HG02642 (cell line): Measurements from ENCODE around the gene SBF1.

Experiments used
- ATAC-seq: cut with Tn5 transposase; IDR thresholded peaks from one replicate; pipeline ENCODE4 v1.9.1; 2021; ENCODE audit warnings: mild to moderate bottlenecking; ENCODE audit not compliant: unreplicated experiment, poor library complexity

SBF1 gene

DNA sequence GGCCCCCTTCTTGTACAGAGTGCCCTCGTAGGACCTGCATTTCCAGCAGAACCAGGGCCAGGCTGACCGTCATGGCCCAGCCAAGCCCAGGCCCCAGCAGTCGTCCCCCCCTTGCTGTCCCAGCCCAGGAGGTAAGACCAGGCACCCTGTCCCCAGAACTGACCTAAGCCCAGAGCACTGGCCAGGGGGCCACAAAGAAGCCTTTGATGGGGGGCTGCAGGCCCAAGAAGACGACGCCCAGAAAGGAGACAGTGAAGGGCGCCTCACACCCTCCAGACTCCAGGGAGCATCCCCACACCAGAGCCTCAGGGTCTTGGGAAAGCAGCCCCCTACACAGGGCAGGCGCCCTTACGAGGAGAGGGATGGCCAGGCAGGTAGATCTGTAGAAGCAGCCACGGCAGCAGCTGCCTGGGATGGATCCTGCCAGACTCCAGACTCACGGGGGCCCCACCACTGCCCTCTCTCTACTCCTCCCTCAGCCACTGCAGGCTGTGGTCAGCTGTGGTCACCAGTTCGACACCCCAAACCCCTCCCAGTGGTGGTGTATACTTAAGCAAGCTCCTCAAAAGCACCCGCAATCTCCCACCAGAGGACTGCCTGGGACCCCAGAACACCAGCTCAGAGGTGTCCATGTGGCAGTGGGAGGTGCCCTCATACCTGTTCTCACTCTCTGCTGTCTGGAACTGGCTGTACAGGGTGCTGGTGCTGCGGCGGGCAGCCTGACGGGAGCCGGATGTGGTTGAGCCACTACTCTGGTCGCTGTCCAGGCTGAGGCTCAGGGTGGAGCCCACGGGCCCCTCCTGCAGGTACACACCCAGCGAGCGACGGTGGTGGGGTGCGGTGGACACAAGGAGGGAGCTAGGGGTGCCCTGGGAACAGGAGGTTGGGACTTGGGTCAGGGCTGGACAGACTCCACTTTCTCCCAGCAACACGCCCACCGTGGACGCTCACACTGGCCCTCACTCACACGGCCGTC is 27.0 kb downstream of the SBF1 start:
- ATAC-seq = no peak

GRCh38 chr22:50446708-50447575 is 27.9 kb downstream of the SBF1 start:
- ATAC-seq = no peak

DNA sequence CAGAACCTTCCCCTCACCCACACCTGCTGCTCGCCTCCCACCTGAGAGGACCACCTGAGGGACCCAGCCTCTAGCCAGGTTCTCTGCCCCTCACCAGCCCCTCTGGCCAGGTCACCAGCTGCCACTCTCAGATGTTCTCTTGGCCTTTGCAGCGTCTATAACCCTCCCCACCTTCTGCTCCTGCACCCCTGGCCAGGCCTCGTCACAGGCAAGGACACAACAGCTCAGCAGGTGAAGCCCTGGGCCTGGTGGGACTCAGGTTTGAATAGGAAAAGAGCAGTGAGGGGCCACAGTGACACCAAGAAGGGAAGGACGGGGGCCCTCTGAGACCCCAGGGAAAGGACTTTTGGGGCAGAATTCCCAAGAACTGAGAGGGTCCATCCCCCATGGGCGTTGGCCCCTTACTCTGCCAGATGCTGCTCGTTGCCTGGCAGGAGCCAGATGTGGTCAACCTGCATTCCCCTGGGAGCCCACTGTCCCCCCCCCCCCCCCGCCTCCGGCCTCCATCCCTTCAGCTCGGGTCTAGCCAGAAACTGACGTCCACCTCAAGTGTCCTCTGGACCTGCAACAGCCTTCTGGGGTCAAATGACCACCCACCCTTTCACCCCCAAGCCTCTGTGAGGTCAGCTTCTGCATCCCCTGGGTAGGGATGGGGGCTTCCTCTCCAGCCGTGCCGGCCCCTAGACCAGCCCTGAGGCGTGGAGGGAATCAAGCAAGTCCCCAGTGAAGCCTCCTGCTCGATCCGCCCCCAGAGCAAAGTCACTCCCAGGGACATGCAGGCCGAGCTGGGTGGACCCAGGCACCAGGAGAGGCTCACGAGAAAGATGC is 28.7 kb downstream of the SBF1 start:
- ATAC-seq = no peak

DNA sequence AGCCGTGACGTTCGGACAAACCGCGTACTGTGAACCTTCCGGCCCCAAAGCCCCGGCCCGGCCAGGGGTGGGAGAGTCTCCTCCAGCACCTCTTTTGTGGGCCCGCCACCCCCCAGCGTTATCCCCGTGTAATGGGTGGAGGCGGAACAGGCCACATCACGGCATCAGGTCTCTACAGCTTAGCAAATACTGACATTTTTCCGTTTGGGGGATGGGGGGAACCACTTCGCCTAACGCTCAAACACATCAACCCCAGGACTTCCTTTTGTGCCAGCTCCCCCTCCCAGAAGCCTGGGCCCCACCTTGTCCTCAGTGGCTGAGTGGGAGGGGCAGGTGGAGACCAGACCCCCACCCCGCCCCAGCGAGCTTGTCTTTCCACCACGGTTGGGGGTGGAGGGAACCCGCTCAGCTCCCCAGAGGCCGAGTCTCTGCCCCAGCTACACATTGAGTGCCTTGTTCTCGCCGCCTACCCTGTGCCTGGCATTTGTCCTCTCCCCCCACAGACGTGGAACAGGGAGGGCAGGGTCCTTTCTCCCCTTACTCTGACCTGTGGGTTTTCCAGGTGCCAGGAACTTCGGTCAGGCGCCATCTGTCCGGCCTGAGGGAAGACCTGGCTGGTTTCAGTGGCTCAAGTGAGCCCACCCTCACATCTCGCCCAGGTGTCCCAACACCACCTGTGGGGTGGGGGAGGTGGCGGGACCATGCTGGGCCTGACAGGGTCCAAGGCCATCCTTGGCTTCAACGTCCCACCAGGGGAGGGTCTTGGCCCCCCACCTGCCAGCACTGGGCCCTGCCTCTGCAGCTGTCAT is 29.6 kb downstream of the SBF1 start:
- ATAC-seq = no peak

GRCh38 chr22:50444663-50445062 is 30.2 kb downstream of the SBF1 start:
- ATAC-seq = no peak

- no peak for ATAC-seq
Observed at GRCh38 chr22:50443801-50444625, 30.8 kb downstream of the SBF1 start.

DNA sequence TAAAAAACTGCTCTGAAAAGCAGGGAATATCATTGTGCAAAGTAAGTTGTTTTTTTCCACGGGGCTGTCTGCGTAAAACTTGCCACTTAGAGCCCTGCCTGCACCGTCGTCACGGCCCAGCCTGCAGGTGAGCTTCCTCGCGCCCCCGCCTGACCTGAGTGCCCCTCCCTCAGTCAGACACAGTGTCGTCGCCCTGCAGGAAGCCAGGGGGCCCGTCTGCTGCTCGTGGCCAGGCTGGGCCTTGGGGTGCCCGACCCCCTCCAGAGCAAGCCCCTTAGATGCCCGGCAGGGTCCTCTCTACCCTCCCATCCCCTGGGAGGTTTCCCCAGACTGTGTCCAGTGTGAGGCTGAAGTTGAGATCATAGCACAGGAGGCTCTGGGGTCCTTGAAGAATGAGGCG is 31.6 kb downstream of the SBF1 start:
- no peak for ATAC-seq

- ATAC-seq = no peak
Observed at GRCh38 chr22:50441428-50441993, 33.3 kb downstream of the SBF1 start.

DNA sequence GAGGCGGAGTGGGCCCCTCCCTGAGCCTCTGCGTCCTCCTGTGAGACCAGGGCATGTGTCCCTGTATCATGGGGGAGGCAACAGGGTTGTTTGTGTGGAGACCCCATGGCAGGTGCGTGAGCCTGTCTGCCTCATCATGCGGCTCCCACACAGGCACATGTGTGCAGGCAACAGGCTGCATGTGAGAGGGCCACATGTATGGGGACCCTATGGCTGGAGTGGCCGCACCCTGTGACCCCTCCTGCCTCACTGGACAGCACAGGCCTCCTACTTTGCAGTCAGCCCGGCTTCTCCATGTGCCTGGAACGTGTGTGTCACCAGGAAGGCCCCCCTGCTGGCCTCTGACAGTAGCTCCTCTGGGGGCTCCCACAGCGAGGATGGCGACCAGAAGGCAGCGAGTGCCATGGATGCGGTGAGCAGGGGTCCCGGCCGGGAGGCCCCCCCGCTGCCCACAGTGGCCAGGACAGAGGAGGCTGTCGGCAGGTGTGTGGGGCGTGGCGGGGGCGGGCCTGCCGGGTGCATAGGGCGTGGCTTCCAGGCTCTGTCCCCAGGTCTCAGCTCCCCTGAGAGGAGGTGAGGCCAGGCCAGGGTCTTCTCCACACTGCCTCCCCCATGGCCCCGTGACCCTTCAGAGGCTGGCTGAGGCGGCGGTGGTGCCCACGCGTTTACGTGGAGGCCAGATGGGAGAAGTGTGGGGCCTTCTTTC is 34.1 kb downstream of the SBF1 start:
- ATAC-seq = no peak

GRCh38 chr22:50439871-50440331 is 34.9 kb downstream of the SBF1 start:
- ATAC-seq = no peak

DNA sequence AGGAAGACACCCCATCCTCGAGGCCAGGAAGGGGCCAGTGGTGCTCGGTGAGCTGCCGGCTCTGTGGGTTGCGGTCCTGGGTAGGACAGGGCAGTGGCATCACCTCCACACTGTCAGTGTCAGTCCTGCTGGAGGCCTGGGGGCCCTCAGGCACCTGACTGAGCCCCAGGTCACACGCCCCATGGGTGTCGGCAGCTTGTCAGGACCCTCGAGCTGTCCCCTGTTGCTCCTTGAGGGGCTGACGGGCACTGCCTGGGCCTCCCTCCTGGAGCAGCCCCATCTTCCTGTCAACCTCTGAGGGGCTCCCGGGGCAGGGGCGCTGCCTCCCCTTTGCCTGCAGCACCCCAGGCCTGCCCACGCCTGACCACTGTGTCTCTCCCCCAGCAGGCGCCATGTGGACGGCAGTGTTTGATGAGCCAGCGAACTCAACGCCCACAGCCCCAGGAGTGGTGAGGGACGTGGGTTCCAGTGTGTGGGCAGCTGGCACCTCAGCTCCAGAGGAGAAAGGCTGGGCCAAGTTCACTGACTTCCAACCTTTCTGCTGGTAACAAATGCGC is 35.4 kb downstream of the SBF1 start:
- ATAC-seq = no peak

- ATAC-seq = no peak
Observed at GRCh38 chr22:50438305-50439275, 36.2 kb downstream of the SBF1 start.

DNA sequence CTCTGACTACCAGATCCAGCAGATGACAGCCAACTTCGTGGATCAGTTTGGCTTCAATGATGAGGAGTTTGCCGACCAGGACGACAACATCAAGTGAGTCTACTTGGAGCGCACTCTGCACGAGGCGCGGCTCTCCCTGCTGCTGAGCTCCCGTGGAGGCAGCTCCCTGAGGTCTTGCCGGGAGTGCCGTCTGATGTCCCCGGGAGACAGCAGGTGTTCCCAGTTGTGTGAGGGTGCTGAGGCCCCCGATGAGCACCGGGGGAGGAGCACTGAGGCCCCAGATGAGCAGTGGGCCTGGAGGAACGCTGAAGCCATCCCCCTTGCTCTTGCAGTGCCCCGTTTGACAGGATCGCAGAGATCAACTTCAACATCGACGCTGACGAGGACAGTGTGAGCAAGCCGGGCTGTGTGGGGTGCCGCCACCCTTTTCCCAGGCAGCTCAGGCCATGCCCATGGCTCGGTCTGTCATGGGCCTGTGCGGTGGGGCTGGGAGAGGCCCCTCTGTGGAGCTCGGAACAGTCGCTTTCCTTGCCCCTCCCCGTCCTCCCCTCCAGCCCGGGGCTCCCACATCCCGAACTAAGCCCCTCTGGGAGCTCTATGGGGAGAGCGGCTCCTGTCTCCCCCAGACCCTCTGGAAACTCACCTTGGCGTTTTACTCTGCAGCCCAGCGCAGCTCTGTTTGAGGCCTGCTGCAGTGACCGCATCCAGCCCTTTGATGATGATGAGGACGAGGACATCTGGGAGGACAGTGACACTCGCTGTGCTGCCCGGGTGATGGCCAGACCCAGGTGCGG is 37.1 kb downstream of the SBF1 start:
- no peak for ATAC-seq

DNA sequence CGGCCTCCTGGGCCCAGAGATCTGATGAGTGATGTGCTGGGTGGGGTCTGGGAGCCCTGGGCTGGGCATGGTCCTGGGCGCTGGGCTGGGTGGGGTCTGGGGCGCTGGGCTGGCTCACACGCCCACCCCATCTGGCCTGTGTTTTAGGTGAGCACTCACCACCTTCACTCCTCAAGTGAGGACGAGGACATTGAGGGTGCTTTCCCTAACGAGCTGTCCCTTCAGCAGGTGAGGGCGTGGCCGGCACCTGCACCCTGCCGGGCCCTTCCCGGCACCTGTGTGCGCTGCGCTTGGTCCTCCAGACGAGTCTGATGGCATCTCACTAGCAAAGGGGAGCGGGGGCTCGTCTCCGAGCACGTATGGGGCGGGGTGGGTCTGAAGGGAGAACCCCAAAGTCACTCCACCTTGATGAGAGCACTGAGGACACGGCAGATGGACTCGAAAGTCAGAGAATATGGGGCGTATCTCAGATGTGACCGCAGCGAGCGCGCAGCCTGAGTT is 37.9 kb downstream of the SBF1 start:
- no peak for ATAC-seq
